BJ (cell line): ENCODE data around the gene PRKCE. TPM values are rescaled to one million over a fixed set of nuclear protein-coding genes. Genes with fewer than 3 reads are reported as not detected.
A peak's percentile ranks its signal among the peaks of the same experiment; 100 is the strongest.

ENCODE experiments used
- CTCF ChIA-PET: fragments of 350-600 bp; formaldehyde crosslinking; extraction: SDS; loops from one replicate; lab custom pipeline; 2021; ENCODE audit warnings: antibody characterized with exemption, inconsistent platforms; lab: Yijun Ruan, JAX
- POLR2A ChIA-PET: fragments of 300-600 bp; sonication (Branson Sonifier 250); formaldehyde crosslinking; extraction: SDS; loops from one replicate; lab custom pipeline; 2021; ENCODE audit warnings: antibody characterized with exemption; lab: Charles Lee
- DNase-seq: peaks from one replicate; pipeline ENCODE4 v3.0.0-alpha.2; 2011; ENCODE audit warnings: low read depth
- H3K27me3 ChIP-seq: 2 replicates; pipeline ENCODE4 v1.6.0; 2011; ENCODE audit warnings: low read length; ENCODE audit not compliant: control insufficient read depth, insufficient read depth
- H3K36me3 ChIP-seq: 2 replicates; pipeline ENCODE4 v1.5.1; 2011; ENCODE audit warnings: low read length; ENCODE audit not compliant: control insufficient read depth, insufficient read depth
- H3K4me3 ChIP-seq: 2 replicates; pipeline ENCODE4 v1.5.1; 2011; ENCODE audit warnings: low read depth, mild to moderate bottlenecking, control low read depth, low read length
- polyA plus RNA-seq: library from polyadenylated mRNA; depleted of rRNA; stranded (reverse); fragments of >200 nt; gene quantifications from 2 replicates; pipeline ENCODE4 v1.2.3, GENCODE V29; 2011
- TF ChIP-seq, protein P1 (sequence below): IDR thresholded peaks from 2 replicates; pipeline ENCODE4 v1.5.1; 2011; ENCODE audit warnings: low read depth, mild to moderate bottlenecking, control low read depth, inconsistent platforms, low read length, moderate library complexity; ENCODE audit not compliant: insufficient read depth

PRKCE gene
- polyA plus RNA-seq, 1 experiment = 19.7 TPM

DNA sequence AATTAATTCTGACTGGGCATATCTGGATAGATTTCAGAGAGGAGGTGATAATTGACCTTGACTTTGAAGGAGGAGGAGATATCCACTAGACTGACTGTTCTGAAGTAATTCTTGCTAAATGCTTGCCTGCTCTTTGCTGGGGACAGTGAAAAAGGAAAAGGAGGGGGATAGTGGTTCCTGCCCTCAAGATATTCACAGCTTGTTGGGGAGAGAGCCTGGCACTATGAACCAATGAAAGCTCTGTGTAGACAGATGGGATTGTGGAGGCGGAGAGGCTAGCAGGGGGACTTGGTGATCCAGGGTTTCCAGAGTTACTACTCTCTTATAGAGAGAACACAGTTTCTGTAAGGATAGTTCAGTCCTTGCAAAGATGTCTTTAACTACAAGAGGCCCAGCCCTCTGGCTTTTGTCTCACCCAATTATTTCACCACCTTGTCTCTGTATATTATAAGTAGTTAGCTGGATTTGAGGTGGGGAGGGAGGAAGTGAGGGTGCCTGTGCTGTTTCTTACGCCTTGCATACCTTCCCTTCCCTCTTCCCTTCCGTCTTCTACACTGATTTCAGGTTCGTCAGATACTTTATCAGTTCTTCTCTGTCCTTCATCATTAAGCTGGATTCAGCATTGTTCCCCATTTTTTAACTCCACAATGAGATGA is 190.4 kb downstream of the PRKCE start:
- TF ChIP-seq, protein P1, sequence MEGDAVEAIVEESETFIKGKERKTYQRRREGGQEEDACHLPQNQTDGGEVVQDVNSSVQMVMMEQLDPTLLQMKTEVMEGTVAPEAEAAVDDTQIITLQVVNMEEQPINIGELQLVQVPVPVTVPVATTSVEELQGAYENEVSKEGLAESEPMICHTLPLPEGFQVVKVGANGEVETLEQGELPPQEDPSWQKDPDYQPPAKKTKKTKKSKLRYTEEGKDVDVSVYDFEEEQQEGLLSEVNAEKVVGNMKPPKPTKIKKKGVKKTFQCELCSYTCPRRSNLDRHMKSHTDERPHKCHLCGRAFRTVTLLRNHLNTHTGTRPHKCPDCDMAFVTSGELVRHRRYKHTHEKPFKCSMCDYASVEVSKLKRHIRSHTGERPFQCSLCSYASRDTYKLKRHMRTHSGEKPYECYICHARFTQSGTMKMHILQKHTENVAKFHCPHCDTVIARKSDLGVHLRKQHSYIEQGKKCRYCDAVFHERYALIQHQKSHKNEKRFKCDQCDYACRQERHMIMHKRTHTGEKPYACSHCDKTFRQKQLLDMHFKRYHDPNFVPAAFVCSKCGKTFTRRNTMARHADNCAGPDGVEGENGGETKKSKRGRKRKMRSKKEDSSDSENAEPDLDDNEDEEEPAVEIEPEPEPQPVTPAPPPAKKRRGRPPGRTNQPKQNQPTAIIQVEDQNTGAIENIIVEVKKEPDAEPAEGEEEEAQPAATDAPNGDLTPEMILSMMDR = no peak
- ChIA-PET POLR2A (no interaction called here), CTCF (no interaction called here)
- H3K36me3 ChIP-seq = no peaks in the 10 kb centered on the region
- no peaks in the 10 kb centered on the region for H3K27me3 ChIP-seq
- DNase-seq = no peak
- H3K4me3 ChIP-seq = no peak overlapping the region

DNA sequence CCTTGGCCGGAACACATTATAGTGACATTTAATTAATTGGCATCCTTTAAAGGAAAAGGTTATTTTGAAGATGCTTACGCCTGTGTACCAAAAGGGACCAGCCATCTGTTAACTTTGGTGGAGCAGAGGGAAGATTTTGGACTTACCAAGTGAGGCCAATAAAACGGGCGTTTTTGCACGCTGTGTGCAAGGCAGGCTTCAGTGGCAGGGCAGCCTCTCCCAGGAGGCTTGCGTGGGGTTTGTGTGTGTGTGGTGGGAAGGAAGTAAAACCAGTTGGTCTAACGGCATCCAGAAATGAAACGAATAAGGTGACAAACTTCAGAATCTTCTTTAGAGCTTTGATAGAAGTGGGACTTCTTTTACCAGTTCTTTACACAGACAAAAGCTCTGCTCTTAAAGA is 191.7 kb downstream of the PRKCE start:
- TF ChIP-seq, protein P1 = no peak
- no peaks in the 10 kb centered on the region for H3K36me3 ChIP-seq
- ChIA-PET POLR2A (no interaction called here), CTCF (no interaction called here)
- no peak for DNase-seq
- H3K4me3 ChIP-seq = no peak overlapping the region
- H3K27me3 ChIP-seq = no peaks in the 10 kb centered on the region

DNA sequence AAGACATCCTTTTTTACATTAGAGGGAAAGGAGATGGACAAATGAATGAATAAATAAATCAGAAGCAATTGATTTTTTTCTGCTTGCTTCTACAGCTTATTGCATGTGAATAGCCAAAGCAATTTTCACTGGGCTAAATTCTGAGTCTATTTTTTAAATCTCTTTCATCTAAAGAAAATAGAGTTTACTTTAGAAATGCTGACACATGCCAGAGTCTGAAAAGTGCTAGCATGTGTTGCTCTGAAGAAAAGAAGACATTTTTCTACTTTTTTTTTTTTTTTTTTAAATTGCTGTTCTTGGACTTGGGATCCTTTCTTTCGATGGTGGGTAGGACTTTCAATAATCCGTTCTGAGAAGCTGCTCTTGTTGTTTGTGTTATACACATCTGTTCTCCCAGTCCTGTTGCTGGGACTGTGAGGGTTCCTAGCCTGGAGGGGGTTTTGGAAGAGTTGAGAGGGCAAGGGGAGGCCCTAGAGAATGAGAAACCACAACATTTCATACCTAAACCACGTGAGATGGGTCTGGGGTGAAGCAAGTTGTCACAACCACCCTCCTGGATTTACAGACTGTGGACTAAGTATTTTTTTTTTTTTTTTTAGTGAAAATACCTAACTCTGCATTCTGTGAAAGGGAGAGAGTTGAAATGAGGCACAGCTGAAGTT is 193.5 kb downstream of the PRKCE start:
- no peaks in the 10 kb centered on the region for H3K36me3 ChIP-seq
- H3K27me3 ChIP-seq = no peaks in the 10 kb centered on the region
- CTCF ChIA-PET = interaction anchor here (1.3 kb wide), 1 partner anchor 11 kb away, joined by 5 read pairs; no protein-coding TSS in a partner anchor
- POLR2A ChIA-PET = interaction anchor here (0.7 to 1.1 kb wide), 2 partner anchors 13 to 339 kb away, joined by 3 to 9 read pairs; no protein-coding TSS in a partner anchor
- H3K4me3 ChIP-seq = no peak overlapping the region
- DNase-seq = no peak
- TF ChIP-seq, protein P1 = no peak

DNA sequence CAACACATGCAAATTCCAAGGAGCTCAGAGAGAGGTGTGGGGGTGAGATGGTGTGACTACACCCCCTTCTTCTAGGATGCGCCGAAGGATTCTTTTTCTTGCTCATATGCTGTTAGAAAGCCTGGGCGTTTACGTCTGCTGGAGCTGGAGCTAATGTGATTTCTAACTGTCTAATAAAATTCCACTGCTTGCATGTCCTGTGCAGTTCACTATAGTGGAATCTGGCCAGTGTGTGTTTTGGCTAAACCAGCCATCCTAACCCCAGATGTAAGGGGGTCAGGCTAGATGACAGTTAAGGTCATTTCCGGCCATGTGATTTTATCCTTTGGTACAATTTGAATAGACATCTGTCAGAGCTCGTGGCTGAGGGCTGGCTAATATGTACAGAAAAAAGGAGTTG is 194.1 kb downstream of the PRKCE start:
- peak; percentile 26 for DNase-seq
- POLR2A ChIA-PET = interaction anchor here (1.1 kb wide), 1 partner anchor 12 kb away, joined by 3 read pairs; no protein-coding TSS in a partner anchor
- Histone ChIP-seq H3K27me3 (no peaks in the 10 kb centered on the region), H3K4me3 (no peak overlapping the region), H3K36me3 (no peaks in the 10 kb centered on the region)
- TF ChIP-seq, protein P1 = no peak
- CTCF ChIA-PET = interaction anchor here (1.3 kb wide), 1 partner anchor 12 kb away, joined by 5 read pairs; no protein-coding TSS in a partner anchor

DNA sequence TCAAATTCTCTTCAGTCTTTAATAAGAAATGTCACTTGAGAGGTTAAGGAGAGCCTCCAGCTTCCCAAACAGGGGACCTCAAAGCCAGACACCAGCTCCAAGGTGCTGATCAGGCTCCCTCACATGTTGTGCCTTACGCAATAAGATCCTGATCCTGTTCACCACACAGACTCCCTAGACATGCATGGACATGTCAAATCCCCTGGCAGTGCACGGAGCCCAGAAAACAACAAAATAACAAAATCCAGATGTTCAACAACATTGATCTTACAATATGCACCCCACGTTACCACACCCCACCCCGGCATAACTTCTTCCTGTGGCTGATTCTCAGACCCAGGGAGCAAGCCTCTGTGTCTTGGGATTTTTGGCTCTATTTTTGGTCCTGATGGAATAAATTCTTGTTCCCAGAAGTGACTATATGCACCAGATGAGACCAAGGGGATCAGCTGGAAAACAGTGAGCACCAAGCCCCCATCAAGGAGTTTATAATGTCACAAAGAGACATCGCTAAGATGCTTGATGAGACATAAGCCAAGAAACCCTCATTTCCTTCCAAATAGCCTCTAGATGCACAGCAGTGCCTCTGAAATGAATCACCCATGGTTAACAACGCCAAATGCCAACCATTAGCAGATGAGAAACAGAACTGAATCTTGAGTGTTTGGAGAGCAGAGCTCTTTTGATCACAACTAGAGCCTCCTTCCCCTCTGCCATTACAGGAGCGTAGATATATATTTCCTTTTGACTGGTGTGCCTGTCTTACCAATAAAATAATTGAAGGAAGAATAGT is 198.2 kb downstream of the PRKCE start:
- DNase-seq = peak; percentile 66
- Histone ChIP-seq H3K4me3 (no peak overlapping the region), H3K27me3 (no peaks in the 10 kb centered on the region), H3K36me3 (no peaks in the 10 kb centered on the region)
- CTCF ChIA-PET = interaction anchor here (1.1 to 1.5 kb wide), 3 partner anchors 12 to 68 kb away, joined by 3 to 4 read pairs (median 3); no protein-coding TSS in a partner anchor
- POLR2A ChIA-PET = interaction anchor here (0.7 kb wide), 1 partner anchor 34 kb away, joined by 4 read pairs; no protein-coding TSS in a partner anchor
- TF ChIP-seq, protein P1 = no peak
